SW 1271 (cell line): Measurements from ENCODE around the gene BACH1.

Experiments used
- DNase-seq, 2 experiments: peaks; one replicate each; lab custom pipeline; 2025; lab: John Stamatoyannopoulos, UW

Gene BACH1

GRCh38 chr21:29315131-29315749, 16.5 kb downstream of the BACH1 start:
- DNase-seq: no peak

- DNase-seq: no peak
These were observed 17.5 kb downstream of the BACH1 start for GRCh38 chr21:29316029-29316742.

DNA sequence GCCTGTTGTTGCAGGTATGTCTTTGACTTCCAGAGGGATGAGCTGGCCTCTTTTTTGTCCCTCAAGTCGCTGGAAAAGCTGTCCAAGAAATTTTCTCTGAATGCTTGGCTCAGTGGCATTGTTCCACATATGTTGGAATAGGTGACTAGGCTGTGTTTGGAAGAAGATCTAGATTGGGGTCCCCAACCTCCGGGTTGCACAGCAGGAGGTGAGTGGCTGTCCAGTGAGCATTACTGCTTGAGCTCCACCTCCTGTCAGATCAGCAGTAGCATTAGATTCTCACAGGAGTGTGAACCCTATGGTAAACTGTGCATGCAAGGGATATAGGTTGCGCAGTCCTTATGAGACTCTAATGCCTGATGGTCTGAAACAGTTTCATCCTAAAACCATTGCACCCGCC, 18.1 kb downstream of the BACH1 start:
- no peak for DNase-seq

DNA sequence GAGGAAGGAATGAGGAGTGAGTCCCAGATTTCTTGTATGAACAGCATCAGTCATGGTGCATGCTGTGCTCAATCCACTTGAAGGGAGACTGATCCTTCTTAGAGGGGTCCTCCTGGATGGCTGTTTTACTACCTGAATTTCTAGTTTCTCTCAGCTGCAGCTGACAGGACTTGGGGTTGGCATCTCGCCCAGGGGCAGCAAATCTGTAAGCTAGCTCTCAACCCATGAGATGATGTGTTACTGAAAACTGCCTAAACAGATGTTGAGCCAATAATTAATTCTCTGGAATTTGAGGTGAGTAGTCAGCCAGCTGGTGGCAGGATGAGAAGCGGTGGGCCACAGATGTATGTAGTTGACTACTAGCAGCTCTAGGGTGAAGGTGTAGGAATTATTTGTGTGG, 19.6 kb downstream of the BACH1 start:
- DNase-seq: no peak

DNA sequence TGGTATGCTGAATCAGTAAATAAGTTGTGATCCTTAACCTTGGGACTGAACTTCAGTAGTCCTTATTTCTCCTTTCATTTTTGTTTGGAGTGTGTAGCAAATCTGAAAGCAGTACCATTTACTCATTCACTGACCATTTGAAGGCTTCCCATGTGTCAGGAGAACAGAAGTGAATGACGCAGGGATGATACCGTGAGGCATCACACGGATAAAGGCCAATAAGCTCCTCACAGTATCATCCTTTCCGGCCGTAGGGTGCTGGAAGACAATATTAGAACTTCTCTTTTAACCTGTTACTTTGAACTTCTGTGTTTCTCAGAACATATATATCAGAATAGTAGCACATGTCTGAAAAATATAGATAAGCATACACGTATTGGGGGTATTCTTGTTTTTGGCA, 21.3 kb downstream of the BACH1 start:
- DNase-seq: no peak

DNA sequence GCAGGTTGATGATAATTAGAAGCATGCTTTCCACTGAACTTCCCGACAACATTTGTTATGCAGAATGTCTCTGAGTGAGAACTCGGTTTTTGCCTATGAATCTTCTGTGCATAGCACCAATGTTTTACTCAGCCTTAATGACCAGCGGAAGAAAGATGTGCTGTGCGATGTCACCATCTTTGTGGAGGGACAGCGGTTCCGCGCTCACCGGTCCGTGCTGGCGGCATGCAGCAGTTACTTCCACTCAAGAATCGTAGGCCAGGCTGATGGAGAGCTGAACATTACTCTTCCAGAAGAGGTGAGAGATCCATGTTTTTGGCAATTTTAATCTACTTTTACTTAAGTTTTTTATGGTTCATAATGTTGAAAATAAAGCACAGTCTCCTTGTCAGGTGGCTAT, 22.5 kb downstream of the BACH1 start:
- no peak for DNase-seq

GRCh38 chr21:29321932-29322928, 23.5 kb downstream of the BACH1 start:
- no peak for DNase-seq

- DNase-seq: no peak
These were observed 24.5 kb downstream of the BACH1 start for GRCh38 chr21:29323189-29323588.

DNA sequence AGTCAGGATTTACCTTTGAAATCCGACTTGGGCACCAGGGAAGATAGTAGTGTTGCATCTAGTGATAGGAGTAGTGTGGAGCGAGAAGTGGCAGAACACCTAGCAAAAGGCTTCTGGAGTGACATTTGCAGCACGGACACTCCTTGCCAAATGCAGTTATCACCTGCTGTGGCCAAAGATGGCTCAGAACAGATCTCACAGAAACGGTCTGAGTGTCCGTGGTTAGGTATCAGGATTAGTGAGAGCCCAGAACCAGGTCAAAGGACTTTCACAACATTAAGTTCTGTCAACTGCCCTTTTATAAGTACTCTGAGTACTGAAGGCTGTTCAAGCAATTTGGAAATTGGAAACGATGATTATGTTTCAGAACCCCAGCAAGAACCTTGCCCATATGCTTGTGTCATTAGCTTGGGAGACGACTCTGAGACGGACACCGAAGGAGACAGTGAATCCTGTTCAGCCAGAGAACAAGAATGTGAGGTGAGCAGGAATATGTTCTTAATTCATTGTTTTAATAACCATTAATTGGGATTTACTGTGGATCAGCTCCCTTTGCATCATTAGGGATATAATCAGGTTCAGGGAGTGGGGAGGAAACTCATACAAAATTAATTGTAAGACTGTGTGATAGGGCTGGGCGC, 28.3 kb downstream of the BACH1 start:
- DNase-seq: no peak

GRCh38 chr21:29329406-29329805, 30.7 kb downstream of the BACH1 start:
- DNase-seq: no peak

DNA sequence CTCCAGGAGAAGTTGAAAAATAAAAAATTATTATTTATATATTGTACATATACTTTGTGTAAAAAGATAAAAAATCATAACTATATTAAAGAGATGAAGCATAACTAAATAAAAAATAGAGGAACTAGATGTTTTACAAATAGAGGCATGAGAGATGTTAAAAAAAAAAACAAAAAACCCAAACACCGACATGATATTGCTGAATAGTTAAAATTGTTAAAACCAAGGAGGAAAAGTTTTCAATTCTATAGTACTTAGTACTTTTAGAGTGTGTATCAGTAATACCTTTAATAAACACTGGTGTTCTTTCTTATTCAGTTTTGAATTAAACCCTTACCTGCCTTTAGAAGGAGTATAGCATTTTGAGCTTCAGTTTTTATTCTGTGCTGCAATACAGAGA, 32.1 kb downstream of the BACH1 start:
- DNase-seq: no peak

- peak; percentile 18 to 53 for DNase-seq
These were observed 34.0 kb downstream of the BACH1 start for GRCh38 chr21:29332461-29333362.

- DNase-seq: no peak
These were observed 34.7 kb downstream of the BACH1 start for GRCh38 chr21:29333406-29333805.

DNA sequence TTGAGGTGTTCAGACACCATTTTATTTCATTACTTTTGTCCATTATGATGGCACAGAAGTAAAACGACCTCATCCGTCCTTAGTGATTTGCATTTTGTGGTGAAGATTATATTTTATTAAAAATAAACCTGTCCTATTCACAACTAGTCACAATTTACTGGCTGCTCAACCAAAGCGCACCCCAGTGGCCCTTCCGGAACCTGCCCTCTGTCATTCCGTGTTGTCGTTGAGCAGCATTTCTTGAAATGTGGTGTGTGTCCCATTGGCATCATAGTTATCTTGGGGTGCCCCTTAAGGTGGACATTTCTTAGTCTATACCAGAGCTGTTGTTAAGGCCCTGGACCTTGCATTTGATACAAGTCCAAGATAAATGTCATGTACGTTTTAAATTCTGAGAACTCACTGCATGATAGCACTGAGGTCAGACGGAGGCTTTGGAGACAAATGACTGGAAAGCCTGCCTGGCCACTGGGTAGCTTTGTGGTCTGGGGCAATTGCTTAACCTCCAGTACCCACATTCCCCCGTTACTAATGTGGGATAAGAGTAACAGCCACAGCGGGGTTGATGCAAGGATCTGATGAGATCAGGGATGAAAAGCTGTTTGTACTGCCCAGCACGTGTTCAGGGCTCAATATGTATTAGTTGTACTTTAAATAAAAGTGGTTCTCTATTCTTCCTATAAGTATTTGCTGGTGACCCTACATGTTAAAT, 36.2 kb downstream of the BACH1 start:
- no peak for DNase-seq

DNA sequence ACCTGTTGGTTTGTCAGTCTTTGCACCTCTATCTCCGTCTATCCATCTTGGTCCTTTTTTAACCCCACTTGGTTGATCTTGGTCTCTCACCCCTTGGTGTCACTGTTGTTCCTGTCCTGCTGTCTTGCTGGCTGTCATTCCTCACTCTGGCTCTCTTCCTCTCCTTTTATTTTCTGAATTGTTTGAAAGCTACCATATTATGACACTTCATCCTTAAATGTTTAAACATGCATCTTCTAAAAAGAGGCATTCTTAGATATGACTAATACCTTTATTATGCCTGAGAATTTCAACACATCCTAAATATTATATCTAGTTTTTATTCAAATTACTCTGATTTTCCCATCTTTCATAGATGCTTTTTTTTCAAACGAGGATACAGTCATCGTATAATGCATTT, 37.0 kb downstream of the BACH1 start:
- peak in 1 of 2 experiments; percentile 35 for DNase-seq

GRCh38 chr21:29338256-29338655, 39.5 kb downstream of the BACH1 start:
- no peak for DNase-seq

GRCh38 chr21:29340228-29340627, 41.5 kb downstream of the BACH1 start:
- DNase-seq: peak in 1 of 2 experiments; percentile 9

DNA sequence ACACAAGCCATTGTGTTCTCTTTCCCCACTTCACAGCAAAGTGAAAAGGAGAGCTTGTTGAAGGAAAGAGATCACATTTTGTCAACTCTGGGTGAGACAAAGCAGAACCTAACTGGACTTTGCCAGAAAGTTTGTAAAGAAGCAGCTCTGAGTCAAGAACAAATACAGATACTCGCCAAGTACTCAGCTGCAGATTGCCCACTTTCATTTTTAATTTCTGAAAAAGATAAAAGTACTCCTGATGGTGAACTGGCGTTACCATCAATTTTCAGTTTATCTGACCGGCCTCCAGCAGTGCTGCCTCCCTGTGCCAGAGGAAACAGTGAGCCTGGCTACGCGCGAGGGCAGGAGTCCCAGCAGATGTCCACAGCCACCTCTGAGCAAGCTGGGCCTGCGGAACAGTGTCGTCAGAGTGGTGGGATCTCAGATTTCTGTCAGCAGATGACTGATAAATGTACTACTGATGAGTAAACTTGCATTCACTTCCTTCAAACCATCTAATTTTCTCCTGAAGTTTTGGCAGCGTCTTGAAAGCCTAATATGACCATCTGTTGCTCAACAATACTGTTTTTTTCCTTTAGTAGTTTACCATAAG, 43.7 kb downstream of the BACH1 start:
- DNase-seq: peak; percentile 77 to 96

DNA sequence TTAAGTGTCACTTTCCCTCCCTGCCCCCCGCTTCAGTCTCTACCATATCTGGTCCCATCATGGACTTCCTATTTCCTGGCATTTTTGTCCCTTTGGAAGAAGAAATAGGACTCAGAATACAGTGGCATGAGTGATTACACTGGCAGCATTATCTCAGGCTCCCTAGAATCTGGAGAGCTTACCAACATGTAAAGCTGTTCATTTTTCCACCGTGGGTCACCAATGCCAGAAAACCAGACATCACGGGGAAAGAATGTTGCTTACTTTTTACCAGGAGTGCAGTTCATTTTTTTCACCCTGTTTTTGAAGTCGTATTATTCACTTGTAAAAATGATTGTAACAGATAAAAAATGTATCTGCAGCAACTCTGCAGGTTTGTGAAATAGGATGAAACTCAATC, 44.8 kb downstream of the BACH1 start:
- DNase-seq: peak in 1 of 2 experiments; percentile 35

DNA sequence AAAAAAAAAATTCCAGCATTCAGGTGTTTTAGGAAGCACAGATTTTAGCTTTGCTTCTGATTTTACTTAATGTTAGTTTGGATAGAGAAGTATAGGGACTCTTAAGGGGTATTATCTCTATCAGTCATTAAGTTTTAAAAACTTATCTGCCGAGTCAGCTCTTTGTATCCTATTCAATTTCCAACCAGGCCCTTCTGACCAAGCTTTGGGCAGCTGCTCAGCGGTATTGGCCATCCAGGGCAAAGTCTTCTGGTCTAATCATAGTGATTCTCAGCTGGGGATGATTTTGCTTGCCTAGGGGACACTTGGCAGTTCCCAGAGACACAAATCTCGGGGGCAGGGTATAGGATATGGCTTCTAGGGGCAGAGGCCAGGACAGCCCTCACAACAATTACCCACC, 47.6 kb downstream of the BACH1 start:
- no peak for DNase-seq
